NCI-H2107 (cell line): Measurements from ENCODE around the gene PALD1.
"Not testable (repeated sequence)": the region's sequence is repeated elsewhere in the genome, so short reads cannot be mapped to it uniquely, and the experiment has no call there.

Experiments used
- DNase-seq: peaks from one replicate; lab custom pipeline; 2025; lab: John Stamatoyannopoulos, UW

PALD1 gene

GRCh38 chr10:70614364-70614763 lies 135.8 kb downstream of the PALD1 start:
- DNase-seq, result not testable (repeated sequence)

- DNase-seq, result no peak
These were observed 136.6 kb downstream of the PALD1 start for GRCh38 chr10:70615211-70615610.

- no peak for DNase-seq
These were observed 137.4 kb downstream of the PALD1 start for GRCh38 chr10:70615784-70616522.

- DNase-seq, result no peak
These were observed 138.2 kb downstream of the PALD1 start for GRCh38 chr10:70616761-70617160.
